ENCODE data around the gene LINGO4. TPM values are rescaled to one million over a fixed set of nuclear protein-coding genes. Genes with fewer than 3 reads are reported as not detected.

Gene LINGO4
- total RNA-seq, 1 donor = not detected

DNA sequence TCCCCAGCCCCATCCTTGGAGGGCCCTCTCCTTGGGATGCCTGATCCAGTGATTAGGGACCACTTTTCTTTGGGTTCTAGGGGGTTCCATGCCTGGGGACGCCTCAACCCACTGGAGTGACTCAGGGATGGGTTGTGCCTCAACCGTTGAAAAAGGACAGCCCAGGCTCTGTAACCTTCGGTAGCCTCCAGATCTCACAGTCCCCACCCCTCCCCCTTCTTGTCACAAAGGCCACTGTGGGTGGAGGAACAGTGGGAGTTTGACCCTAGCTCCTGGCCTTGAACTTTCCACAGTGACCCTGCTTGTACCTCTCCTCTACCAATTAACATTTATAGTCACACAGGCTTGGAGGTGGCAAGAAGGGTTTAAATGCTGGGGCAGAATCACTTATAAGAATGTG is 29.0 kb upstream of the LINGO4 start:
- H3K27me3 ChIP-seq (ENCODE audit: insufficient read depth, low read length) = peaks cover 40% of the 10 kb centered on the region
- no peak for TF ChIP-seq CTCF (IDR thresholded peaks at IDR 0.05; ENCODE audit: extremely low read depth, low read depth, low read length)
- H3K4me1 ChIP-seq (ENCODE audit: insufficient read depth, low read length) = peaks cover 3% of the 10 kb centered on the region
- DNase-seq (ENCODE audit: insufficient read length, low spot score, missing footprints) = no peak
- H3K79me2 ChIP-seq (ENCODE audit: insufficient read depth, low read length) = no peaks in the 10 kb centered on the region
- no peaks in the 10 kb centered on the region for H3K36me3 ChIP-seq (ENCODE audit: insufficient read depth, low read length)
- no peak overlapping the region for H3K27ac ChIP-seq (ENCODE audit: low read depth, low read length)
- H2AFZ ChIP-seq (ENCODE audit: low read length) = no peak overlapping the region
- no peak overlapping the region for H3K4me2 ChIP-seq (ENCODE audit: insufficient read depth, low read length)
- no peak overlapping the region for H3K4me3 ChIP-seq (ENCODE audit: insufficient read depth, low read length)
- H4K20me1 ChIP-seq (ENCODE audit: insufficient read depth, low read length) = peaks cover 2% of the 10 kb centered on the region
- H3K9me3 ChIP-seq (ENCODE audit: low read depth, low read length) = no peaks in the 10 kb centered on the region

DNA sequence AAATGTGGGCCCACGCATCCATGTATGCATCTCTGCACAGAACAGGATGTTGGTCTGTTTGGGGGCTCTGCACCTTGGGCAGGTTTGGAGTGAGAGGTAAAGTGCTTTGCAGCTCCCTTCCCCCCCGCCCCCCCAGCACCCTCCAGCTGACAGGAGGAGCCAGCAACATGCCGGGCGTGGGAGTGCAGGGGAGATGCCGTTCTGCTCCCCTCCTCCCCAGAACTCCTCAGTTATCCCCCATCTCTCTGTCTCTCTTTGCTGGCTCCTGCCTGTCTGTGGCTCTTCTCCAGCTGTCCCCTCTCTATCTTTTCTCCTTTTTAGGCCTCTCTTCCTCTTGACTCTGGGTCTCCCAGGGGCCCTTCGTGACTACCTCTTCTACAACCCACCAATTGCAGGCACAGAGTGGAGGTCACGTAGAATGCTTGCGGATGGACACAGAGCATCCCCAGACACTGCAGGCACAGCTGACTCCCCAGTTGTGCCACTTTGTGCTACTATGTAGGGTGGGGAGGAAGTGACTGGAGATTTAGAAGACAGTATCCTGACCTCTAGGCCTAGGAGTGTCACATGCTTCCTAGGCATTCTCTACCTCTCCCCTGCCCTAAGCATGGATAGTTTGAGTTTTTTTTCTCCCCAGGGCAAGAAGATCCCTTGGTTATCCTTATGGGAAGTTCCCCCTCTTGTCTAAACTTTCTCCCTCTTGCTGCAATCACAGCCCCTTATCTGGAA is 28.1 kb upstream of the LINGO4 start:
- H2AFZ ChIP-seq (ENCODE audit: low read length) = no peak overlapping the region
- no peaks in the 10 kb centered on the region for H3K9me3 ChIP-seq (ENCODE audit: low read depth, low read length)
- no peaks in the 10 kb centered on the region for H3K36me3 ChIP-seq (ENCODE audit: insufficient read depth, low read length)
- no peaks in the 10 kb centered on the region for H4K20me1 ChIP-seq (ENCODE audit: insufficient read depth, low read length)
- no peak overlapping the region for H3K27ac ChIP-seq (ENCODE audit: low read depth, low read length)
- no peak overlapping the region for H3K4me3 ChIP-seq (ENCODE audit: insufficient read depth, low read length)
- no peak for TF ChIP-seq CTCF (IDR thresholded peaks at IDR 0.05; ENCODE audit: extremely low read depth, low read depth, low read length)
- peak; percentile 56 for DNase-seq (ENCODE audit: insufficient read length, low spot score, missing footprints)
- no peak overlapping the region for H3K4me2 ChIP-seq (ENCODE audit: insufficient read depth, low read length)
- H3K4me1 ChIP-seq (ENCODE audit: insufficient read depth, low read length) = no peaks in the 10 kb centered on the region
- H3K27me3 ChIP-seq (ENCODE audit: insufficient read depth, low read length) = peaks cover 31% of the 10 kb centered on the region
- no peaks in the 10 kb centered on the region for H3K79me2 ChIP-seq (ENCODE audit: insufficient read depth, low read length)

GRCh38 chr1:151832318-151832980 is 27.2 kb upstream of the LINGO4 start:
- Histone ChIP-seq H3K4me3 (ENCODE audit: insufficient read depth, low read length) (no peak overlapping the region), H4K20me1 (ENCODE audit: insufficient read depth, low read length) (no peaks in the 10 kb centered on the region), H3K4me1 (ENCODE audit: insufficient read depth, low read length) (no peaks in the 10 kb centered on the region), H3K27ac (ENCODE audit: low read depth, low read length) (no peak overlapping the region), H3K4me2 (ENCODE audit: insufficient read depth, low read length) (no peak overlapping the region), H3K9me3 (ENCODE audit: low read depth, low read length) (no peaks in the 10 kb centered on the region), H3K79me2 (ENCODE audit: insufficient read depth, low read length) (no peaks in the 10 kb centered on the region), H2AFZ (ENCODE audit: low read length) (no peak overlapping the region), H3K36me3 (ENCODE audit: insufficient read depth, low read length) (no peaks in the 10 kb centered on the region), H3K27me3 (ENCODE audit: insufficient read depth, low read length) (peaks cover 25% of the 10 kb centered on the region)
- TF ChIP-seq CTCF (IDR thresholded peaks at IDR 0.05; ENCODE audit: extremely low read depth, low read depth, low read length) = no peak
- peak; percentile 92 for DNase-seq (ENCODE audit: insufficient read length, low spot score, missing footprints)

DNA sequence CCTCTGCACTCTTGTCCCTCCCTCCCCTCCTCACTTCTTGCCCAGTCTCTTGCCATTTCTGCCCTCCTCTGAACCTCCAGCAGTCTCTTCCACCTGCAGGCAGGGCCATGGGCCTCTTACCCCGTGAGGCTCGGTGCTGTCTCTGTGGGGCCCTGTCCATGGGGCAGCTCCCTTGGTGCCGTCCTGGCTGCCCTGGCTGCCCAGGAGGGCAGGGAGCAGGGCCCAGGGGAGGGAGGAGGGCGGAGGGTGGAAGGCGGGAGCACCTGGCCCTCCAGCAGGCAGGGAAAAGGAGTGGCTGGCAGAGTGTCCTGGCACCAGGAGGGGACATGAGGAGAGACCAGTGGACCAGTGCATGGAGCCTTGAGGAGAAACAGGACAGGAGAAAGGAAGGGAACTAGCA is 26.4 kb upstream of the LINGO4 start, which contains the start of gene RORC:
Gene RORC, minus strand, starts transcription at position 198 of the 400 bp plus-strand sequence. Its CDS starts 38 bp downstream, at position 160.
- TF ChIP-seq CTCF (IDR thresholded peaks at IDR 0.05; ENCODE audit: extremely low read depth, low read depth, low read length) = no peak
- H3K79me2 ChIP-seq (ENCODE audit: insufficient read depth, low read length) = no peaks in the 10 kb centered on the region
- no peak within 1 kb of the TSS for H3K27ac ChIP-seq (ENCODE audit: low read depth, low read length)
- H3K9me3 ChIP-seq (ENCODE audit: low read depth, low read length) = no peaks in the 10 kb centered on the region
- no peak within 1 kb of the TSS for H3K4me3 ChIP-seq (ENCODE audit: insufficient read depth, low read length)
- no peaks in the 10 kb centered on the region for H3K36me3 ChIP-seq (ENCODE audit: insufficient read depth, low read length)
- H3K4me2 ChIP-seq (ENCODE audit: insufficient read depth, low read length) = no peak within 1 kb of the TSS
- H3K27me3 ChIP-seq (ENCODE audit: insufficient read depth, low read length) = peaks cover 17% of the 10 kb centered on the region
- H4K20me1 ChIP-seq (ENCODE audit: insufficient read depth, low read length) = no peaks in the 10 kb centered on the region
- DNase-seq (ENCODE audit: insufficient read length, low spot score, missing footprints) = no peak
- no peak within 1 kb of the TSS for H2AFZ ChIP-seq (ENCODE audit: low read length)
- no peaks in the 10 kb centered on the region for H3K4me1 ChIP-seq (ENCODE audit: insufficient read depth, low read length)

All from osteoblast (primary cell).